PFSK-1 (cell line): ENCODE data around the gene TSSK6.

Experiments
- POLR2AphosphoS5 ChIP-seq: IDR thresholded peaks from 2 replicates; pipeline ENCODE4 v1.6.1; 2012; ENCODE audit warnings: low read depth, mild to moderate bottlenecking, control low read depth, low read length, moderate library complexity
- REST ChIP-seq, 2 experiments: IDR thresholded peaks; 2 replicates each; pipeline versions ENCODE4 v1.6.1 to v1.8.0; 2011 to 2012; ENCODE audit warnings: low read depth in 2 of 2, low read length in 2 of 2, control low read depth in 1 of 2, inconsistent platforms in 1 of 2, mild to moderate bottlenecking in 1 of 2, moderate library complexity in 1 of 2; ENCODE audit not compliant: insufficient read depth in 1 of 2
- TAF1 ChIP-seq: IDR thresholded peaks from 2 replicates; pipeline ENCODE4 v1.6.1; 2012; ENCODE audit warnings: low read length, control low read depth, borderline replicate concordance; ENCODE audit not compliant: insufficient read depth

- TF ChIP-seq POLR2AphosphoS5 (no peak), REST (IDR thresholded peaks at IDR 0.05; ENCODE audit: insufficient read depth in 1 of 2, low read depth in 2 of 2, low read length in 2 of 2) (no peak), TAF1 (no peak)
These were observed 39.0 kb upstream of the TSSK6 start for GRCh38 chr19:19554074-19555023.
